ENCODE data around the gene ARL5A. TPM values are rescaled to one million over a fixed set of nuclear protein-coding genes. Genes with fewer than 3 reads are reported as not detected.
A peak's percentile ranks its signal among the peaks of the same experiment; 100 is the strongest.

The ARL5A gene
- polyA plus RNA-seq, 3 donors, result 21.3 to 85.8 (median 74.5) TPM

- intact Hi-C loops (cut with micrococcal nuclease), result loop anchor here (5.0 to 10.0 kb wide), 3 partner anchors 61 to 891 kb away; partner anchors contain the start of genes ARL6IP6 (in 1 of the 2) and PRPF40A (in 1 of the 2)
- Histone ChIP-seq H2AFZ (ENCODE audit: insufficient read depth, low read depth, low read length, poor library complexity, severe bottlenecking) (peak overlapping the region; percentile 95), H3K27ac (ENCODE audit: low read depth in 1 of 2, low read length in 2 of 2) (peak overlapping the region in 1 of 2 donors; percentile 93), H3K79me2 (ENCODE audit: insufficient read depth, low read length) (peaks cover 64% of the 10 kb centered on the region), H3K9ac (ENCODE audit: insufficient read depth, low read length, poor library complexity, severe bottlenecking) (peak overlapping the region; percentile 94), H3K36me3 (replicated peaks in 1 of 2; ENCODE audit: control insufficient read depth in 1 of 2, insufficient read depth in 2 of 2, low read length in 2 of 2) (peaks cover 3 to 4% of the 10 kb centered on the region in 2 donors), H3K4me2 (replicated peaks; ENCODE audit: extremely low read depth, low read length, poor library complexity, severe bottlenecking) (peak overlapping the region; percentile 94), H3K4me1 (ENCODE audit: control insufficient read depth in 1 of 2, insufficient read depth in 2 of 2, low read length in 2 of 2) (peaks cover 22 to 23% of the 10 kb centered on the region in 2 donors), H4K20me1 (ENCODE audit: insufficient read depth, low read length) (peaks cover 41% of the 10 kb centered on the region), H3K9me3 (replicated peaks in 1 of 2; ENCODE audit: control insufficient read depth in 1 of 2, insufficient read depth in 1 of 2, low read length in 2 of 2) (no peaks in the 10 kb centered on the region), H3K27me3 (ENCODE audit: control insufficient read depth in 2 of 2, insufficient read depth in 2 of 2, low read length in 2 of 2) (no peaks in the 10 kb centered on the region), H3K4me3 (replicated peaks in 1 of 3; ENCODE audit: low read depth in 2 of 3, low read length in 3 of 3) (peak overlapping the region; percentile 94 to 98 (median 95))
- Mint-ChIP-seq H3K27ac (peak overlapping the region in 4 of 7 donors; percentile 61 to 85 (median 68)), H3K27me3 (ENCODE audit: low read depth in 3 of 3) (no peaks in the 10 kb centered on the region), H3K4me1 (peaks cover 50% of the 10 kb centered on the region), H3K4me3 (peak overlapping the region; percentile 96 to 98), H3K36me3 (peaks cover 5 to 10% of the 10 kb centered on the region in 2 donors), H3K9me3 (no peaks in the 10 kb centered on the region)
- TF ChIP-seq CTCF (IDR thresholded peaks at IDR 0.05), result no peak
- no CpG with 5 or more reads among the region's 6 CpGs for WGBS (ENCODE audit: insufficient coverage)
- DNase-seq, result peak; percentile 6 to 9 (median 8)
Measured at GRCh38 chr2:151826737-151827157, 1.5 kb downstream of the ARL5A start.

DNA sequence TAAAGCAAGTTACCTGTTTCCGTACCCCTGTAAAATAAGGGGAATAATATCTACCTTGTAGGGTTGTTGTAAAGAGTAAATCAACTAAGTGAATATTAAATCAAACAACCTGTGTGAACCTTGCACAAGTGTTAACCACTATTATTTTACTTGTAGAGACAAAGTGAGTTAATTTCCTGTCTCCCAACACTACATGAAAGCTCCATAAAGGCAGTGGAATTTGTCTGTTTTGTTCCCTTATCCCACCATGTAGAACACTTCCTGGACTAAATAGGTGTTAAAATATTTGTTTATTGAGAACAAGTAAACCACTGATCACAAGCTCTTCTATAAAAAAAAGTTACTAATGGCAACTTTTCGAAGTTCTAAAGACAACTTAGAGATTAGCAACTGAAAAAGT lies 3.3 kb downstream of the ARL5A start:
- no peak overlapping the region for H3K9ac ChIP-seq (ENCODE audit: insufficient read depth, low read length, poor library complexity, severe bottlenecking)
- H3K79me2 ChIP-seq (ENCODE audit: insufficient read depth, low read length), result peaks cover 82% of the 10 kb centered on the region
- H3K27me3 Mint-ChIP-seq (ENCODE audit: low read depth in 3 of 3), result no peaks in the 10 kb centered on the region
- peaks cover 59% of the 10 kb centered on the region for H4K20me1 ChIP-seq (ENCODE audit: insufficient read depth, low read length)
- no peak for TF ChIP-seq CTCF (IDR thresholded peaks at IDR 0.05)
- peaks cover 3 to 4% of the 10 kb centered on the region in 2 donors for H3K36me3 ChIP-seq (replicated peaks in 1 of 2; ENCODE audit: control insufficient read depth in 1 of 2, insufficient read depth in 2 of 2, low read length in 2 of 2)
- no peaks in the 10 kb centered on the region for H3K9me3 ChIP-seq (replicated peaks in 1 of 2; ENCODE audit: control insufficient read depth in 1 of 2, insufficient read depth in 1 of 2, low read length in 2 of 2)
- peaks cover 22 to 23% of the 10 kb centered on the region in 2 donors for H3K4me1 ChIP-seq (ENCODE audit: control insufficient read depth in 1 of 2, insufficient read depth in 2 of 2, low read length in 2 of 2)
- intact Hi-C loops (cut with micrococcal nuclease), result loop anchor here (5.0 to 10.0 kb wide), 3 partner anchors 62 to 892 kb away; partner anchors contain the start of genes ARL6IP6 (in 1 of the 2) and PRPF40A (in 1 of the 2)
- no peak overlapping the region for H3K4me2 ChIP-seq (replicated peaks; ENCODE audit: extremely low read depth, low read length, poor library complexity, severe bottlenecking)
- H3K9me3 Mint-ChIP-seq, result no peaks in the 10 kb centered on the region
- H3K27ac ChIP-seq (ENCODE audit: low read depth in 1 of 2, low read length in 2 of 2), result no peak overlapping the region
- no peak overlapping the region for H3K4me3 Mint-ChIP-seq
- no peak for DNase-seq
- H3K27ac Mint-ChIP-seq, result no peak overlapping the region
- peaks cover 6 to 18% of the 10 kb centered on the region in 2 donors for H3K36me3 Mint-ChIP-seq
- H3K27me3 ChIP-seq (ENCODE audit: control insufficient read depth in 2 of 2, insufficient read depth in 2 of 2, low read length in 2 of 2), result no peaks in the 10 kb centered on the region
- H3K4me1 Mint-ChIP-seq, result peaks cover 52% of the 10 kb centered on the region
- no peak overlapping the region for H3K4me3 ChIP-seq (replicated peaks in 1 of 3; ENCODE audit: low read depth in 2 of 3, low read length in 3 of 3)
- H2AFZ ChIP-seq (ENCODE audit: insufficient read depth, low read depth, low read length, poor library complexity, severe bottlenecking), result no peak overlapping the region
- no CpG with 5 or more reads among the region's 2 CpGs for WGBS (ENCODE audit: insufficient coverage)

Measured in CD14-positive monocyte (primary cell).